Measurements from ENCODE around the gene STAT4.
A peak's percentile ranks its signal among the peaks of the same experiment; 100 is the strongest.

The STAT4 gene

DNA sequence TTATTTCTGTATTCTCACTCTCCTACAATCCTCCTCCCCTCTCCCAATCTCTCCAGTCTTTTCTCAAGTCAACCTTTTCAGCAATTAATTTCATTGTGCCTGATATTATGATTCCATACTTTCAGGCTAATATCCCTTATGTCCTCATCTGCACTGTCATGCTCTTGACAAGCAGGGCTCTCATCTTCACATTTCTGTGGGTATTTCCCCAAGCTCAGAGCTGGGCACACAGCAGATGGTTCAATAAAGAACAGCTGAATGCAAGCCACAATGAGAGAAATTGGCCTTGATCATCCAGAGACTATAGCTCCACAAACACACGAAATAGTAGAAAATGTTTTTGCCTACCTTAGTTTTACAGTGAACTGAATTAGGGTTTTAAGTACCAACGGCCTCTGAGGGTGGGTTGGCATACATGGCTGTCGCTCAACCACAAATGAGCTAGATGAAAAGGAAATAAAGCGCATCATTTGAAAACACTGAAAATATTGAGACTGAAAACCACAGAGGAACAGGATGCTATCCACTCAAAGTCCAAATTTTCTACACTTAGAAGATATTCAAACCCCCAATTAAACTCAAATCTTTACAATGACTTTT lies 89.3 kb downstream of the STAT4 start:
- DNase-seq (ENCODE audit: extremely low read depth, insufficient read length): no peak
- no peaks in the 10 kb centered on the region for H3K27me3 ChIP-seq (replicated peaks; ENCODE audit: control insufficient read depth, insufficient read depth, low read length)
- no peak overlapping the region for H3K4me3 ChIP-seq (replicated peaks; ENCODE audit: low read depth, low read length)
- TF ChIP-seq, protein P1, sequence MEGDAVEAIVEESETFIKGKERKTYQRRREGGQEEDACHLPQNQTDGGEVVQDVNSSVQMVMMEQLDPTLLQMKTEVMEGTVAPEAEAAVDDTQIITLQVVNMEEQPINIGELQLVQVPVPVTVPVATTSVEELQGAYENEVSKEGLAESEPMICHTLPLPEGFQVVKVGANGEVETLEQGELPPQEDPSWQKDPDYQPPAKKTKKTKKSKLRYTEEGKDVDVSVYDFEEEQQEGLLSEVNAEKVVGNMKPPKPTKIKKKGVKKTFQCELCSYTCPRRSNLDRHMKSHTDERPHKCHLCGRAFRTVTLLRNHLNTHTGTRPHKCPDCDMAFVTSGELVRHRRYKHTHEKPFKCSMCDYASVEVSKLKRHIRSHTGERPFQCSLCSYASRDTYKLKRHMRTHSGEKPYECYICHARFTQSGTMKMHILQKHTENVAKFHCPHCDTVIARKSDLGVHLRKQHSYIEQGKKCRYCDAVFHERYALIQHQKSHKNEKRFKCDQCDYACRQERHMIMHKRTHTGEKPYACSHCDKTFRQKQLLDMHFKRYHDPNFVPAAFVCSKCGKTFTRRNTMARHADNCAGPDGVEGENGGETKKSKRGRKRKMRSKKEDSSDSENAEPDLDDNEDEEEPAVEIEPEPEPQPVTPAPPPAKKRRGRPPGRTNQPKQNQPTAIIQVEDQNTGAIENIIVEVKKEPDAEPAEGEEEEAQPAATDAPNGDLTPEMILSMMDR (IDR thresholded peaks at IDR 0.05; ENCODE audit: insufficient read depth, low read length, poor library complexity, severe bottlenecking): no peak
- H3K36me3 ChIP-seq (ENCODE audit: control insufficient read depth, insufficient read depth, low read length): no peaks in the 10 kb centered on the region

DNA sequence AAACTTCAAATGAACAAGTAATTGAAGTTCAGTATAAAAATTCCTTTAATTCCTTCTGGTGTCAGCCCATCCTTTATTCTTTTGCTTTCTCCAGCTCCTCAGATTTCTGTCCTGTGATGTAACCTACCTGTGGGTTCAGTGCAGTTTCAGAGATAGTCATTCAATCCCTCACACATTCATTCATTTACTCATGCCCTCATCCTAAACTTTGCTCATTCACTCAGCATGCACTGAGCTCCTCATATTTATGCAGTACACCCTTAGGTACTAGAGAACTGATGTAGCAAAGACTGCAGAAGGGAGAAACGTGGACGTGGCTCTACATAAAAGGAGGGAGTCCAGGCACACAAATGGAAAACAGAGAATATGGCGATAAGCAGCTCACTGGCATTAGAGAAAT lies 91.5 kb downstream of the STAT4 start:
- TF ChIP-seq, protein P1 (IDR thresholded peaks at IDR 0.05; ENCODE audit: insufficient read depth, low read length, poor library complexity, severe bottlenecking): no peak
- H3K4me3 ChIP-seq (replicated peaks; ENCODE audit: low read depth, low read length): no peak overlapping the region
- DNase-seq (ENCODE audit: extremely low read depth, insufficient read length): no peak
- no peaks in the 10 kb centered on the region for H3K27me3 ChIP-seq (replicated peaks; ENCODE audit: control insufficient read depth, insufficient read depth, low read length)
- no peaks in the 10 kb centered on the region for H3K36me3 ChIP-seq (ENCODE audit: control insufficient read depth, insufficient read depth, low read length)

DNA sequence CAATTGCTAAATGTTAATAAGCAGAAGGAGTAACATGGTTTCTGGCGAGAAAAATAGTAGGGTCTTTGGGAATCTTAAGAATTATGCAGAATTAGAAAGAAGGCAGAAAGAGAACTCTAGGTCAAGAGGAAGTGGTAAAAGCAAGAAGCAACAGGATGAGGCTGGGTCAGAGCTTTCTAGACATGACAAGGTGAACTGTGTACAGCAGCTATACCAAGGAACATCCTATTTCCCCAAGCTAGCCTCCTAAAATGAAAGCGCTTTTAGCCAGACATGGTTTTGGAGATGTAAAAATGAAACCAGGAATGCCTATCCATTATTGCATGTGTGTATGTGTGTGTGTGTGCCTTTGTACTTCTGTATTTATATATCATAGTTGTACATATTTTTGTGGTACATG lies 94.6 kb downstream of the STAT4 start:
- no peaks in the 10 kb centered on the region for H3K27me3 ChIP-seq (replicated peaks; ENCODE audit: control insufficient read depth, insufficient read depth, low read length)
- no peak overlapping the region for H3K4me3 ChIP-seq (replicated peaks; ENCODE audit: low read depth, low read length)
- no peaks in the 10 kb centered on the region for H3K36me3 ChIP-seq (ENCODE audit: control insufficient read depth, insufficient read depth, low read length)
- no peak for DNase-seq (ENCODE audit: extremely low read depth, insufficient read length)
- TF ChIP-seq, protein P1 (IDR thresholded peaks at IDR 0.05; ENCODE audit: insufficient read depth, low read length, poor library complexity, severe bottlenecking): no peak

DNA sequence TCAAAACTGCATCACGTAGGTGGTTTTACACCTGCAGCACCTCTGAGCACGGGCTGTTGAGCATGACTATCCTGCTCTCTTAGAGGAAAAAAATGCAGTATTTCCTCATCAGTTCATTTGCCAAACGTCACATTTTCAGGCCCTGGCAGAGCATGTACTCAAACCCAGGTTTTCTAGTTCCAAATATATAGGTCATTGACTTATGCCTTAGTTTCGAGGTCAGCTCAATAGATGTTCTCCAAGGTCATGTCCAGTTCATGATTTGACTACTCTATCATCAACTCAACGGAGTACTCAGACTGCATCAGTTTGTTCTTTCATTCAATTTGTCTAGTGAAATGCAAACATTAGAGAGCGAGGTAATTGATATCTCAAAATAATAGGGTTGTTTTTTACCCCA lies 97.5 kb downstream of the STAT4 start:
- Histone ChIP-seq H3K4me3 (replicated peaks; ENCODE audit: low read depth, low read length) (no peak overlapping the region), H3K27me3 (replicated peaks; ENCODE audit: control insufficient read depth, insufficient read depth, low read length) (peaks cover 2% of the 10 kb centered on the region; the same call in 1 of the 2 replicates), H3K36me3 (ENCODE audit: control insufficient read depth, insufficient read depth, low read length) (no peaks in the 10 kb centered on the region)
- DNase-seq (ENCODE audit: extremely low read depth, insufficient read length): no peak
- TF ChIP-seq, protein P1 (IDR thresholded peaks at IDR 0.05; ENCODE audit: insufficient read depth, low read length, poor library complexity, severe bottlenecking): no peak

DNA sequence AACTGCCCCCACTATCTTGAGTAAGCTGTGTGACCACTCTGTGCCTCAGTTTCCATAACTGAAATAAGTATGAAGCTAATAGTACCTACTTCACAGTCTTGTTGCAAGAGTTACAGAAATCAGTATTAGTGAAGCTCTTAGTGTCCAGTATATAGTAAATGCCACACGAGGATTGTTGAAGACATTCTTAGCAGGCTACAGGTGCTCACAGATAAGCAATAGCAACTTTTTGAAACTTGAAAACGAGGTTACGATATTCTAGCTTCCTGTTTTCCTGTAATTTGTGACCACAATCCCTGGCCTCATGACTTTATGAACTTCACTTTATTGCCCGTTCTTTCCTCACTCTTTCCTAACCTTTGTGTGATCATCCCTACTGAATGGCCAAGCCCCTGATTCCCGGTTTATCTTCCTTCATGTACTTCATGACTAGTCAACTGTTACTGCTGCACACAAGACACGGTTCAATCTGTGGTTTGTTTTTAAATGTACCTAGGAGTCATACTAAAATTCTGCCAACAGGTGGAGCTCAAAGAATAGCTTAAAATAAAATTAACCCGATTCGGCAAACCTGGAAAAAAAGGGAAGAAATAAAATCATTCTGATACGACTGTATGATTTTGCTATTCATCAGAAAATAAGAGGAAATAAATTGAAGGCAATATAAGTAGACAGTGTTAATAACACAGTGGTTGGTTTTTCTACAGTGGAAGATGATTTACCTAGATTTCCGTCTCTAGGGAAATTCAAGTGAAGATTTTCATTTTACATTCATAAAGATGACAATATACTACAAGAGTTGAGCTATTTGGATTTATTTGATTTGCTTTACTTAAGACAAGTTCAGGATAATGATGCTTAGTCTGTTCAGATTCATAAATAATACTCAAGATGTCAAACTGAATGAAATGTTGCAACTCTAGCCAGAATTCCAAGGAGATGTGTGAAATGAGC lies 98.7 kb downstream of the STAT4 start:
- Histone ChIP-seq H3K4me3 (replicated peaks; ENCODE audit: low read depth, low read length) (no peak overlapping the region), H3K36me3 (ENCODE audit: control insufficient read depth, insufficient read depth, low read length) (no peaks in the 10 kb centered on the region), H3K27me3 (replicated peaks; ENCODE audit: control insufficient read depth, insufficient read depth, low read length) (peaks cover 2% of the 10 kb centered on the region; the same call in 1 of the 2 replicates)
- TF ChIP-seq, protein P1 (IDR thresholded peaks at IDR 0.05; ENCODE audit: insufficient read depth, low read length, poor library complexity, severe bottlenecking): peak; percentile 52
- no peak for DNase-seq (ENCODE audit: extremely low read depth, insufficient read length)

Data from GM06990 (cell line).